Stimulated activated CD4-positive, alpha-beta T cell treated with anti-CD3 and anti-CD28 coated beads, Interleukin-1b, Interleukin-23, amount 100 ng/mL, for 48 hours (primary cell): ENCODE results near the gene HMGB2.

Source experiments
- DNase-seq: peaks from one replicate; pipeline ENCODE4 v3.0.0-alpha.2; 2020

The HMGB2 gene

GRCh38 chr4:173284463-173284862, 49.7 kb downstream of the HMGB2 start:
- DNase-seq, result no peak

- no peak for DNase-seq
These were observed 51.5 kb downstream of the HMGB2 start for GRCh38 chr4:173282626-173283025.

- DNase-seq, result no peak
These were observed 51.9 kb downstream of the HMGB2 start for GRCh38 chr4:173282256-173282562.

- no peak for DNase-seq
These were observed 52.5 kb downstream of the HMGB2 start for GRCh38 chr4:173281406-173282255.
